ENCODE data around the gene UNC79. TPM values are rescaled to one million over a fixed set of nuclear protein-coding genes. Genes with fewer than 3 reads are reported as not detected.

Gene UNC79
- total and polyA plus RNA-seq, 10 of the 15 experiments (the other 5 are each of a cell fraction or from before 2014, with no cell fraction given) = 0.04 to 0.29 (median 0.14) TPM

DNA sequence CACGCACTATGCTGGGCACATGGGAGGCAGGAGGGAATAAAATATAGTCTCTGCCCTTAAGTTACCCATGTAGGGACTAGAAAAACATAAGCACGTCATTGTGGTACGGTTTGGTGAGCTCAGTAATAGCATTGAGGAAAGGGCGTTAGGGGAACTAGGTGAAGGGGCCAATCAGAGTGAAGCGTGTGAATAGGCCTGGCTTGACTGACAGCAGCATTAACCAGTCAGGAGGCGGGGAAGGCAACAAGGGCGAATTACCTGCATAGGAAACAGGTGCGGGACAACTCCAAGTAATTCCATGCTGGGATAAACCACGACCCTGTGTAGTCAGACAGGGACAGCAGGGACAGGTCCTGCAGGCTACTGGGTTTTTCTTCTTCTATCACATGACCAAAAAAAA lies 107.7 kb downstream of the UNC79 start (continued):
- TF ChIP-seq EGR1 (IDR thresholded peaks at IDR 0.05; ENCODE audit: borderline replicate concordance in 1 of 2, low read depth in 2 of 2, low read length in 2 of 2) = no peak
- TF ChIP-seq, protein P1, sequence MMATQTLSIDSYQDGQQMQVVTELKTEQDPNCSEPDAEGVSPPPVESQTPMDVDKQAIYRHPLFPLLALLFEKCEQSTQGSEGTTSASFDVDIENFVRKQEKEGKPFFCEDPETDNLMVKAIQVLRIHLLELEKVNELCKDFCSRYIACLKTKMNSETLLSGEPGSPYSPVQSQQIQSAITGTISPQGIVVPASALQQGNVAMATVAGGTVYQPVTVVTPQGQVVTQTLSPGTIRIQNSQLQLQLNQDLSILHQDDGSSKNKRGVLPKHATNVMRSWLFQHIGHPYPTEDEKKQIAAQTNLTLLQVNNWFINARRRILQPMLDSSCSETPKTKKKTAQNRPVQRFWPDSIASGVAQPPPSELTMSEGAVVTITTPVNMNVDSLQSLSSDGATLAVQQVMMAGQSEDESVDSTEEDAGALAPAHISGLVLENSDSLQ (IDR thresholded peaks at IDR 0.05) = peak; percentile 93
- no peak for TF ChIP-seq STAT1 (conservative IDR thresholded peaks at IDR 0.05)
- TF ChIP-seq RAD21 (IDR thresholded peaks at IDR 0.05; ENCODE audit: insufficient read depth, low read depth, low read length) = no peak
- peak; percentile 70 for TF ChIP-seq NFYB (IDR thresholded peaks at IDR 0.05; ENCODE audit: insufficient read depth, low read depth, low read length)
- TF ChIP-seq, protein P2, sequence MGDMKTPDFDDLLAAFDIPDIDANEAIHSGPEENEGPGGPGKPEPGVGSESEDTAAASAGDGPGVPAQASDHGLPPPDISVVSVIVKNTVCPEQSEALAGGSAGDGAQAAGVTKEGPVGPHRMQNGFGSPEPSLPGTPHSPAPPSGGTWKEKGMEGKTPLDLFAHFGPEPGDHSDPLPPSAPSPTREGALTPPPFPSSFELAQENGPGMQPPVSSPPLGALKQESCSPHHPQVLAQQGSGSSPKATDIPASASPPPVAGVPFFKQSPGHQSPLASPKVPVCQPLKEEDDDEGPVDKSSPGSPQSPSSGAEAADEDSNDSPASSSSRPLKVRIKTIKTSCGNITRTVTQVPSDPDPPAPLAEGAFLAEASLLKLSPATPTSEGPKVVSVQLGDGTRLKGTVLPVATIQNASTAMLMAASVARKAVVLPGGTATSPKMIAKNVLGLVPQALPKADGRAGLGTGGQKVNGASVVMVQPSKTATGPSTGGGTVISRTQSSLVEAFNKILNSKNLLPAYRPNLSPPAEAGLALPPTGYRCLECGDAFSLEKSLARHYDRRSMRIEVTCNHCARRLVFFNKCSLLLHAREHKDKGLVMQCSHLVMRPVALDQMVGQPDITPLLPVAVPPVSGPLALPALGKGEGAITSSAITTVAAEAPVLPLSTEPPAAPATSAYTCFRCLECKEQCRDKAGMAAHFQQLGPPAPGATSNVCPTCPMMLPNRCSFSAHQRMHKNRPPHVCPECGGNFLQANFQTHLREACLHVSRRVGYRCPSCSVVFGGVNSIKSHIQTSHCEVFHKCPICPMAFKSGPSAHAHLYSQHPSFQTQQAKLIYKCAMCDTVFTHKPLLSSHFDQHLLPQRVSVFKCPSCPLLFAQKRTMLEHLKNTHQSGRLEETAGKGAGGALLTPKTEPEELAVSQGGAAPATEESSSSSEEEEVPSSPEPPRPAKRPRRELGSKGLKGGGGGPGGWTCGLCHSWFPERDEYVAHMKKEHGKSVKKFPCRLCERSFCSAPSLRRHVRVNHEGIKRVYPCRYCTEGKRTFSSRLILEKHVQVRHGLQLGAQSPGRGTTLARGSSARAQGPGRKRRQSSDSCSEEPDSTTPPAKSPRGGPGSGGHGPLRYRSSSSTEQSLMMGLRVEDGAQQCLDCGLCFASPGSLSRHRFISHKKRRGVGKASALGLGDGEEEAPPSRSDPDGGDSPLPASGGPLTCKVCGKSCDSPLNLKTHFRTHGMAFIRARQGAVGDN (IDR thresholded peaks at IDR 0.05) = no peak
- no peak for TF ChIP-seq SMAD5 (IDR thresholded peaks at IDR 0.05; ENCODE audit: low read depth)
- TF ChIP-seq MTA2 (IDR thresholded peaks at IDR 0.05; ENCODE audit: low read depth) = no peak
- TF ChIP-seq MEF2B (IDR thresholded peaks at IDR 0.05; ENCODE audit: partially characterized antibody, poor library complexity, severe bottlenecking) = no peak
- no peak for TF ChIP-seq POLR2A (IDR thresholded peaks at IDR 0.05; ENCODE audit: low read depth, low read length)
- TF ChIP-seq, protein P3, sequence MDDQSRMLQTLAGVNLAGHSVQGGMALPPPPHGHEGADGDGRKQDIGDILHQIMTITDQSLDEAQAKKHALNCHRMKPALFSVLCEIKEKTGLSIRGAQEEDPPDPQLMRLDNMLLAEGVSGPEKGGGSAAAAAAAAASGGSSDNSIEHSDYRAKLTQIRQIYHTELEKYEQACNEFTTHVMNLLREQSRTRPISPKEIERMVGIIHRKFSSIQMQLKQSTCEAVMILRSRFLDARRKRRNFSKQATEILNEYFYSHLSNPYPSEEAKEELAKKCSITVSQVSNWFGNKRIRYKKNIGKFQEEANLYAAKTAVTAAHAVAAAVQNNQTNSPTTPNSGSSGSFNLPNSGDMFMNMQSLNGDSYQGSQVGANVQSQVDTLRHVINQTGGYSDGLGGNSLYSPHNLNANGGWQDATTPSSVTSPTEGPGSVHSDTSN (IDR thresholded peaks at IDR 0.05; ENCODE audit: insufficient replicate concordance, low read depth, low read length) = peak; percentile 86
- TF ChIP-seq, protein P4, sequence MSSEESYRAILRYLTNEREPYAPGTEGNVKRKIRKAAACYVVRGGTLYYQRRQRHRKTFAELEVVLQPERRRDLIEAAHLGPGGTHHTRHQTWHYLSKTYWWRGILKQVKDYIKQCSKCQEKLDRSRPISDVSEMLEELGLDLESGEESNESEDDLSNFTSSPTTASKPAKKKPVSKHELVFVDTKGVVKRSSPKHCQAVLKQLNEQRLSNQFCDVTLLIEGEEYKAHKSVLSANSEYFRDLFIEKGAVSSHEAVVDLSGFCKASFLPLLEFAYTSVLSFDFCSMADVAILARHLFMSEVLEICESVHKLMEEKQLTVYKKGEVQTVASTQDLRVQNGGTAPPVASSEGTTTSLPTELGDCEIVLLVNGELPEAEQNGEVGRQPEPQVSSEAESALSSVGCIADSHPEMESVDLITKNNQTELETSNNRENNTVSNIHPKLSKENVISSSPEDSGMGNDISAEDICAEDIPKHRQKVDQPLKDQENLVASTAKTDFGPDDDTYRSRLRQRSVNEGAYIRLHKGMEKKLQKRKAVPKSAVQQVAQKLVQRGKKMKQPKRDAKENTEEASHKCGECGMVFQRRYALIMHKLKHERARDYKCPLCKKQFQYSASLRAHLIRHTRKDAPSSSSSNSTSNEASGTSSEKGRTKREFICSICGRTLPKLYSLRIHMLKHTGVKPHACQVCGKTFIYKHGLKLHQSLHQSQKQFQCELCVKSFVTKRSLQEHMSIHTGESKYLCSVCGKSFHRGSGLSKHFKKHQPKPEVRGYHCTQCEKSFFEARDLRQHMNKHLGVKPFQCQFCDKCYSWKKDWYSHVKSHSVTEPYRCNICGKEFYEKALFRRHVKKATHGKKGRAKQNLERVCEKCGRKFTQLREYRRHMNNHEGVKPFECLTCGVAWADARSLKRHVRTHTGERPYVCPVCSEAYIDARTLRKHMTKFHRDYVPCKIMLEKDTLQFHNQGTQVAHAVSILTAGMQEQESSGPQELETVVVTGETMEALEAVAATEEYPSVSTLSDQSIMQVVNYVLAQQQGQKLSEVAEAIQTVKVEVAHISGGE (CRISPR knock-in tag; IDR thresholded peaks at IDR 0.05) = no peak
- no peak for TF ChIP-seq SREBF2 (IDR thresholded peaks at IDR 0.05; ENCODE audit: low read length)
- no peak for TF ChIP-seq CEBPB (IDR thresholded peaks at IDR 0.05; ENCODE audit: borderline replicate concordance in 1 of 2, low read depth in 2 of 2, low read length in 2 of 2)
- no peak for TF ChIP-seq FOS (IDR thresholded peaks at IDR 0.05; ENCODE audit: borderline replicate concordance, extremely low read depth, insufficient read length)
- no peak for TF ChIP-seq ZNF217 (IDR thresholded peaks at IDR 0.05)
- TF ChIP-seq ESRRA (IDR thresholded peaks at IDR 0.05; ENCODE audit: low read length) = no peak
- TF ChIP-seq EP300 (IDR thresholded peaks at IDR 0.05; ENCODE audit: borderline replicate concordance in 1 of 2, control insufficient read depth in 1 of 2, low read depth in 2 of 2, low read length in 2 of 2) = no peak
